GM18861 (cell line): ENCODE data around the gene MYBPHL.

Experiments used
- ATAC-seq: cut with Tn5 transposase; IDR thresholded peaks from one replicate; pipeline ENCODE4 v1.9.1; 2021; ENCODE audit not compliant: unreplicated experiment

Gene MYBPHL

GRCh38 chr1:109306832-109307273, at the start of gene MYBPHL:
MYBPHL (minus strand) TSS chr1:109307011; CDS start chr1:109306991, 20 bp downstream.
- ATAC-seq, result no peak

DNA sequence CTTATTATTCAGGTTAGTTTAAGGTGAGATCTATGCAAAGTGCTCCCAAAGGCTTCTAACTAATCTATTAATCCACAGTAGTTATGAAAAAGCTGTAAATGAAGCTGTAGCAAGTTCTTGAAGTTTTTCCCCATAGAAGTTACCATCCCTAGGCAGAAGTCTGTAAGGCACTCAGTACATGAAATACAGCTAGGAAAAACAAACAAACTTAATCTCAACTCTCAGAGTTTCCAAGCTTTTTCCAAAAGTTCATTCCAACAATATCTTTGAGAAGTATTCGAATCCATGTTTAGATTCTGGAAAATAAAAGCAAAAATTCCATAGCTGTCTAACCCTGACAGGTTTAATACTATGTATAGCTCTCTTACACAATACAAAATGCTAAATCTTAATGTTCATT, 49.7 kb upstream of the MYBPHL start:
- ATAC-seq, result no peak

- no peak for ATAC-seq
Measured at GRCh38 chr1:109354929-109355328, 48.1 kb upstream of the MYBPHL start.

DNA sequence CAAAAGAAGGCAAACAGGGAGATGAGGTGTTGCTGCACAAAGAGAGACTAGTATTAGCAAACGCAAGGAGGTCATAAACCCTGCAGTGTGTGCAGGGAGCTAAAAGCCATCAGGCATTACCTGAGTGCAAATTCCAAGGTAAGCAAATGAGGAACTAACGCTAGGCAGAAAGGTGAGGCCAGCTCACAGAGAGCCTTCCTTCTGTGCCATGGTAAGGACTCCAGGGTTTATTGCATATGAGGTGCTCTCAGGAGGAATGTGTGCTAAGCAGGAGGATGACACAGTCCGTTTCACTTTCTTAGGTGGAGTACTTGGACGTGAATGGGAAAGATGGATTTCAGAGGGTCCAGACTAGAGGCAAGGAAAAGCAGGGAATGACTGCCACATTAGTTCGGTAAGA, 44.6 kb upstream of the MYBPHL start:
- ATAC-seq, result no peak

DNA sequence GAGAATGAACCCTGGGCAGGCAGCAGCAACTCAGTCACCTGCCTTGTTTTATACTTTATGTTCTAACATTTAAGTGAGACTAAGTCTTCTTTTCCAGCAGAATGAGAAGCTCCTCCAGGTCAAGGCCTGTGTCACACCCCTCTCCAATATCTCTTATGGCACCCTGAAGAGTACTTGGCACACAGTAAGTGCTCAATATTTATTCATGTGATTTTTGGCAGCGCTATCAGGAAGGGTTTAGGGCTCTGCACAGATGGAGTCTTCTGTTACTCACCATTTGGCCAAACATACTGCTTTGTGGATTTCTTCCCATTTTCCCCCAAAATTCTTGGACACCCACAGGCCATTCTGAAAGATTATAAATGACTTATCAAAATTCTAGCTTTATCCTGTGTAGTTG, 43.8 kb upstream of the MYBPHL start:
- ATAC-seq, result no peak

- ATAC-seq, result no peak
Measured at GRCh38 chr1:109350182-109350581, 43.4 kb upstream of the MYBPHL start.

GRCh38 chr1:109347511-109347910, 40.7 kb upstream of the MYBPHL start:
- no peak for ATAC-seq

GRCh38 chr1:109341944-109342930, 35.4 kb upstream of the MYBPHL start:
- ATAC-seq, result no peak

DNA sequence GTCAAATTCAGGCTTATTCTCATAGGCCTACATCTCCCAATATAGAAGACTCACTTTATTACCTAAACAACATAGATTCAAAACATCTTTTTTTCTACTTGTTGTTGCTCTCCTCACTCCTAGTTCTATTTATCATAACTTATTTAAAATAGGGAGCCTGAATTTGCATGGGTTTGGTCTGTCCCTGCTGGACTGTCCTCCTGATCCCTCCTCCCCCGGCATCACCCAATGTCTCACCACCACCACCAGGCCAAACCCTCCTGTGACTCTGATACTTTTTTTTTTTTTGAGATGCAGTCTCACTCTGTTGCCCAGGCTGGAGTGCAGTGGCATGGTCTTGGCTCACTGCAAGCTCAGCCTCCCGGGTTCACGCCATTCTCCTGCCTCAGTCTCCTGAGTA, 31.8 kb upstream of the MYBPHL start:
- no peak for ATAC-seq

DNA sequence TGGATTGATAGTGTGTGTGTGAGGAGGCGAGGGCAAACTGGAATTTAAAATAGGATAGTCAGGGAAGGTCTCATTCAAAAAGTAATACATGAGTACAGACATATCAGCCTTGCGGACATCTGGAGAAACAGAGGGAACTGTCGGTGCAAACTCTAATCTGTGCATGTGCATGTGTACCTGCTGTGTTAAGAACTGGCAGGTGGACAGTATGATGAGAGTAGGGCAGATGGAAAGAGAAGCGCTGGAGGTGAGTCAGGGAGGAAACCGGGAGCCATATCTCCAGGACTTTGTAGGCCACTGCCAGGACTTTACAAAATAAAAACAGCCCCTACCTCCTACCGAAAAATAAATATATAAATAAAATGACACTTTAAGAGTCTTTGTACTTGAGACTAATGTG, 31.3 kb upstream of the MYBPHL start:
- no peak for ATAC-seq

DNA sequence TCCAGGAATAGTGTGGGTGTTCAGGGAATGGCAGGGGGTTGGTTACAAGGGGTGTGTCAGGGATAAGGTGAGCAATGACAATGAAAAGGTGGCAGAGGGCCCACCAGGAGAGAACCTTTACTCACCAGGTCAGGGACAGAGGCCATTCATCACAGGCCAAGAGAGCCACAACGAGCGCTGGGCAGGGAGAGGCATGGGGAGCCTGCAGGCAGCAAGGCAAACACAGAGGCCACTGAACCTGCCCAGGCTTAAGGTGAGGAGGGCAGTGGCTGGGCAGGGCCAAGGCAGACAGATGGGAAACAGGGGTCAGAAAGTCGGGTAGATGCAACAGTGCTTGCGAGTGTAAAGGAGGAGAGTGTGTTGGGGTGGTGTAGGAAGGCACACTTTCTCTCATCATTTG, 28.3 kb upstream of the MYBPHL start:
- ATAC-seq, result no peak

GRCh38 chr1:109331113-109331512, 24.3 kb upstream of the MYBPHL start:
- ATAC-seq, result no peak

GRCh38 chr1:109327285-109327684, 20.5 kb upstream of the MYBPHL start:
- no peak for ATAC-seq

DNA sequence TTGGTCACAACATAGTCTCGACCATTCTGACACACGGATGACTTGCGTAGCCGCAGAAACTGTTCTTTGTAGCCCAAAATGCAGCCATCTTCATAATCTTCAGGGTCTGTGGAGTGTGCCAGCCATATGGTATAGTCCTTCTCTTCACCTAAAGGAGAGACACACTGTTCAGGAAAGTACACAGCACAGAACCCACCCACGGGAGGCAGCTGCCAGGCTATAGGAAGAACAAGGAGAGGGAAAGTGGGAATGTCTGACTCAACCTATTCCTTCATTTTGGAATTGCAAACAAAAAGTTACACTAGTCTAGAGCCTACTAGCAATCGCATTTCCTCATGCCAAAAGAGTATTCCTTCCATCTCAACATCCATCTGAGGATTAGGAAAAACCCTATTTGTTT, 16.2 kb upstream of the MYBPHL start:
- no peak for ATAC-seq

GRCh38 chr1:109319114-109319513, 12.3 kb upstream of the MYBPHL start:
- ATAC-seq, result no peak

GRCh38 chr1:109316506-109316905, 9.7 kb upstream of the MYBPHL start:
- no peak for ATAC-seq

DNA sequence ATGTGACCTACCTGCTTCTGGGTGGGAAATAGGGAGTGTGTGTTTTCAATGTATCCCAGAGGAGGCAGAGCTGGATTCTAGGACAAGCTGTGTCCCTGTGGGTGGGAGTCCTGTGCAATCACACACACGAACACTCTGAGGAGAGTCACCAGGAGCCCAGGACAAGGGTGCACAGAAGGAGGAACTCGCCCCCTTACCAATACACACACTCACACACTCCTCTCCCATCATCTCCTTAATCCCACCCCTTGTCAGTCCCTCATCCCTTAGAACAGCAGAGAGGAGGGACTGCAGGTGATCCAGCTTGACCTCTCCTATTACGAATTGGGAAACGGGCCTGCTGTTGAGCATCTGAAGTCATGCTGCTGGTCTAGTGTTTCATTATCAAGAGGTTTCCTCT, 8.5 kb upstream of the MYBPHL start:
- ATAC-seq, result no peak

- no peak for ATAC-seq
Measured at GRCh38 chr1:109314795-109315194, 8.0 kb upstream of the MYBPHL start.

DNA sequence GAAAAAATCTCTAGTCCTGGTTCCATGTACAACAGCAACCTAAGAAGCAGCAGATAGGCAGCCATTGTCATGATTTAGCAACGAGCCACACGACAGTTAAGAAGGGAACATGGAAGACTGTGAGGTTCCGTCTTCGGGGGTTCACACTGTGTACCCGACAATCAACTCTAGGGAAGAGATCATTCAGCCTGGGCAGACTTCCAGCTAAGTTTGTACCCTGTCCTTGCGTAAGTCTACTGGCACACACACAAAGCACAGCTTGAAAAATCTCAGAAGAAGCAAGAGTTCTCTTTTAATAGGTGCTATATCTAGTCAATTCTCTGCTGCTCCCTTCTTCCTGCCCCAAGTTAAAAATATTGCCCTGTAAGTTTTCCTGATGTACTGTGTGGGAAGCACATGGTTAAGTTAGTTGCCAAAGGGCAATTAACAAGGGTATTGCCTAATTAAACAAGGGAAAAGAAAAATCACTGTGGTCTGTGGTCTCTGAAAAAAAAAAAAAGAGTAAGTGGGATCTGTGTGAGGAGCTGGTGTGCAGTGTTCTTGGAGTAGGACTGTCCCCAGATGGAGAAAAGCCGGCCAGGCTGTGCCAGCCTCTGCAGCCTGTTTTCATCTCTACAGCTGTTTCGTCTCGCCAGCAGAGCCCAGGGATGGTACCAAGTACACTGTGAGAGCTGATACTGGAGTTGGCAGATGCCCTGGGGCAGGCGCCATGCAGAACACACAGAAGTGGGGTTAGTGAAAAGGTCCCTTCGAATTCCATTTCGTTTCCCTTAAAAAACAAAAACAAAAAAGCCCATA, 6.4 kb upstream of the MYBPHL start:
- no peak for ATAC-seq

GRCh38 chr1:109312246-109312645, 5.4 kb upstream of the MYBPHL start:
- ATAC-seq, result no peak

DNA sequence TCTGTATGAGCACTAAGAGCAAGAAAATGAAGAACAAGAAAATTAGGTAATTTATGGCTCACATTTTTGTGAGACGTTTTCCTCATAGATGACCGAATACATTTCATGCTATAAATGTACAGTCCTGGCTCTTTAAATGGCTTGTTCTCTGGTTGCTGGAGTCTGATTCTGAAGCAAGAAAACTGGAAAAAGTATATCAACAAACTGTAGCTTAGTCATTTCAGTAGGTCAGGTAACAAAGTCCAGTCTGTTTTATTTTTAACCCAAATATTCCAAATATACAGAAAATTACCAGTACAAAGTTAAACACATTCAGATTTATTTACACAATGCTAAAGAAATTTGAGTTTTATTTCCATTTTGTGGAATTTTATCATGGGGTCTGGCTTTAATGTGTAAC, 2.5 kb upstream of the MYBPHL start:
- ATAC-seq, result no peak
